ENCODE measurements around the gene ZFAND2A.

DNA sequence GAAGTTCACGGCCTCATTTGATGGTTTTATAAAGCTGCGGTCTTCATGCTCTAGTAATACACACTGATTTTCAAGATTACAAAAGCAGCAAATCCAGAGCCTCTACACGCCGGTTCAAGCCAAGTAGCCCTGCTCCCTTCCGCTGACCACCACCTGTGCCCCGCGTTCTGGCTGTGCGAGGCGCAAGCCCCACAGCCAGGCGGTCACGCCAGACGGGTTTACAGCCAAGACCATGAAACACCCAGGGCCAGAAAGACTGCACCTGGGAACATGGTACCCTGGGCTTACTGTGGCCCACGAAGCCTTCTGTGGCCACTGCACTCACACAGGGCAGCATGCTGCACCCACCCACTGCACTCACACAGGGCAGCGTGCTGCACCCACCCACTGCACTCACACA is 38.5 kb downstream of the ZFAND2A start:
- TF ChIP-seq, protein P1, sequence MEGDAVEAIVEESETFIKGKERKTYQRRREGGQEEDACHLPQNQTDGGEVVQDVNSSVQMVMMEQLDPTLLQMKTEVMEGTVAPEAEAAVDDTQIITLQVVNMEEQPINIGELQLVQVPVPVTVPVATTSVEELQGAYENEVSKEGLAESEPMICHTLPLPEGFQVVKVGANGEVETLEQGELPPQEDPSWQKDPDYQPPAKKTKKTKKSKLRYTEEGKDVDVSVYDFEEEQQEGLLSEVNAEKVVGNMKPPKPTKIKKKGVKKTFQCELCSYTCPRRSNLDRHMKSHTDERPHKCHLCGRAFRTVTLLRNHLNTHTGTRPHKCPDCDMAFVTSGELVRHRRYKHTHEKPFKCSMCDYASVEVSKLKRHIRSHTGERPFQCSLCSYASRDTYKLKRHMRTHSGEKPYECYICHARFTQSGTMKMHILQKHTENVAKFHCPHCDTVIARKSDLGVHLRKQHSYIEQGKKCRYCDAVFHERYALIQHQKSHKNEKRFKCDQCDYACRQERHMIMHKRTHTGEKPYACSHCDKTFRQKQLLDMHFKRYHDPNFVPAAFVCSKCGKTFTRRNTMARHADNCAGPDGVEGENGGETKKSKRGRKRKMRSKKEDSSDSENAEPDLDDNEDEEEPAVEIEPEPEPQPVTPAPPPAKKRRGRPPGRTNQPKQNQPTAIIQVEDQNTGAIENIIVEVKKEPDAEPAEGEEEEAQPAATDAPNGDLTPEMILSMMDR (IDR thresholded peaks at IDR 0.05), result no peak
- no peak for TF ChIP-seq POLR2A (IDR thresholded peaks at IDR 0.05)
